Measurements from ENCODE around the gene MYH11. TPM values are rescaled to one million over a fixed set of nuclear protein-coding genes. Genes with fewer than 3 reads are reported as not detected.
"Not testable (repeated sequence)": the region's sequence is repeated elsewhere in the genome, so short reads cannot be mapped to it uniquely, and the experiment has no call there.

MYH11 gene
- total and polyA plus RNA-seq, 10 donors, result 9.6 to 135 (median 110) TPM

GRCh38 chr16:15816228-15816627 lies 40.6 kb downstream of the MYH11 start:
- intact Hi-C loops (cut with DNase I; ENCODE audit: low total_unique reads), result no loop called here
- Histone ChIP-seq H3K27ac (peak overlapping the region in 3 of 8 donors; percentile 42 to 51 (median 45)), H3K27me3 (replicated peaks in 1 of 7) (peaks cover 0 to 9% (median 0%) of the 10 kb centered on the region in 7 donors), H3K9me3 (peaks cover 3 to 29% (median 20%) of the 10 kb centered on the region in 8 donors), H3K4me1 (peaks cover 0 to 7% (median 0%) of the 10 kb centered on the region in 6 donors), H3K4me3 (no peak overlapping the region), H3K36me3 (peaks cover 0 to 10% (median 0%) of the 10 kb centered on the region in 6 donors)
- TF ChIP-seq POLR2A (IDR thresholded peaks at IDR 0.05) (no peak), CTCF (IDR thresholded peaks at IDR 0.05 in 8 of 11, conservative IDR thresholded peaks at IDR 0.05 in 3 of 11) (no peak), POLR2AphosphoS5 (IDR thresholded peaks at IDR 0.05) (no peak)
- no peak for DNase-seq

GRCh38 chr16:15812401-15812750 lies 44.5 kb downstream of the MYH11 start:
- Histone ChIP-seq H3K27ac (peak overlapping the region in 2 of 8 donors; percentile 36 to 45), H3K9me3 (peaks cover 3 to 27% (median 20%) of the 10 kb centered on the region in 8 donors), H3K4me1 (peaks cover 0 to 21% (median 0%) of the 10 kb centered on the region in 6 donors), H3K27me3 (replicated peaks in 1 of 7) (peaks cover 0 to 16% (median 0%) of the 10 kb centered on the region in 7 donors)
- WGBS, 5 donors, result 58 to 88% (median 73%) methylated on average over 3 of the region's 3 CpGs
- H3K36me3 ChIP-seq; DNase-seq; H3K4me3 ChIP-seq; intact Hi-C loops (cut with DNase I; ENCODE audit: low total_unique reads): not testable (repeated sequence)

GRCh38 chr16:15811481-15812400 lies 45.1 kb downstream of the MYH11 start:
- Histone ChIP-seq H3K9me3 (peaks cover 2 to 22% (median 18%) of the 10 kb centered on the region in 8 donors), H3K27me3 (replicated peaks in 1 of 7) (peaks cover 0 to 19% (median 0%) of the 10 kb centered on the region in 7 donors), H3K27ac (peak overlapping the region in 7 of 8 donors; percentile 2 to 54 (median 45)), H3K4me1 (peaks cover 0 to 21% (median 0%) of the 10 kb centered on the region in 6 donors), H3K4me3 (no peak overlapping the region), H3K36me3 (no peaks in the 10 kb centered on the region)
- intact Hi-C loops (cut with DNase I; ENCODE audit: low total_unique reads), result no loop called here
- no peak for TF ChIP-seq CTCF (IDR thresholded peaks at IDR 0.05 in 8 of 11, conservative IDR thresholded peaks at IDR 0.05 in 3 of 11)
- TF ChIP-seq POLR2AphosphoS5 (IDR thresholded peaks at IDR 0.05), result no peak
- no peak for TF ChIP-seq POLR2A (IDR thresholded peaks at IDR 0.05)
- peak; percentile 27 for DNase-seq
- 34 to 56% (median 41%) methylated on average over 13 of the region's 13 CpGs for WGBS, 5 donors

DNA sequence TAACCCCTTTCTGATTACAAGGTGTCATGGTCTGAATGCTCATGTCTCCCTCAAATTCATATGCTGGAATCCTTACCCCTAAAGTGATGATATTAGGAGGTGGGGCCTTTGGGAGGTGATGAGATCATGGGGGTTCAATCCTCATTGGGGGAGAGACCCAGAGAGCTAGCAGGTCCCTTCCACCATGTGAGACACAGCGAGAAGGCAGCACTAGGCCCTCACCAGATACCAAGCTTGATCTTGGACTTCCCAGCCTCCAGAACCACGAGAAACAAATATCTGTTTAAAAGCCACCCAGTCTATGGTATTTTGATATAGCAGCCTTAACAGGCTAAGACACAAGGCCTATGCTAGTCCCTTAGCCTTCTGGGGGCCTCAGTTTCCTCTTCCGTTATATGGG lies 45.9 kb downstream of the MYH11 start:
- peaks cover 0 to 19% (median 0%) of the 10 kb centered on the region in 7 donors for H3K27me3 ChIP-seq (replicated peaks in 1 of 7)
- peak overlapping the region in 7 of 8 donors; percentile 3 to 54 (median 45) for H3K27ac ChIP-seq
- 77 to 100% (median 90%) methylated on average over 3 of the region's 3 CpGs for WGBS, 5 donors
- peaks cover 0 to 14% (median 10%) of the 10 kb centered on the region in 8 donors for H3K9me3 ChIP-seq
- no peaks in the 10 kb centered on the region for H3K36me3 ChIP-seq
- intact Hi-C loops (cut with DNase I; ENCODE audit: low total_unique reads), result no loop called here
- H3K4me1 ChIP-seq, result peaks cover 0 to 21% (median 0%) of the 10 kb centered on the region in 6 donors
- no peak for TF ChIP-seq POLR2AphosphoS5 (IDR thresholded peaks at IDR 0.05)
- TF ChIP-seq POLR2A (IDR thresholded peaks at IDR 0.05), result no peak
- TF ChIP-seq CTCF (IDR thresholded peaks at IDR 0.05 in 8 of 11, conservative IDR thresholded peaks at IDR 0.05 in 3 of 11), result no peak
- no peak for DNase-seq
- no peak overlapping the region for H3K4me3 ChIP-seq

Measured in spleen (tissue), 11 donors.